HepG2 (cell line): ENCODE results near the gene ARHGAP5. TPM values are rescaled to one million over a fixed set of nuclear protein-coding genes. Genes with fewer than 3 reads are reported as not detected.

Source experiments
- ARID5B ChIP-seq: IDR thresholded peaks from 2 replicates; pipeline ENCODE4 v1.4.0; 2020; ENCODE audit warnings: mild to moderate bottlenecking, missing genetic modification reagents
- CBFB ChIP-seq: sonication (generic); formaldehyde crosslinking; IDR thresholded peaks from 2 replicates; pipeline ENCODE4 v1.4.0; 2020; ENCODE audit warnings: missing genetic modification reagents
- CBX5 ChIP-seq: sonication (generic); formaldehyde crosslinking; IDR thresholded peaks from 2 replicates; pipeline ENCODE4 v1.4.0; 2020; ENCODE audit warnings: missing genetic modification reagents, borderline replicate concordance
- HMG20A ChIP-seq: IDR thresholded peaks from 2 replicates; pipeline ENCODE4 v1.6.1; 2016; ENCODE audit warnings: borderline replicate concordance
- MBD4 ChIP-seq: IDR thresholded peaks from 2 replicates; pipeline ENCODE4 v1.6.1; 2012; ENCODE audit warnings: low read length, inconsistent platforms, borderline replicate concordance
- MTA3 ChIP-seq: sonication (generic); formaldehyde crosslinking; IDR thresholded peaks from 2 replicates; pipeline ENCODE4 v1.4.0; 2020; ENCODE audit warnings: missing genetic modification reagents
- MYPOP ChIP-seq: sonication (generic); formaldehyde crosslinking; IDR thresholded peaks from 2 replicates; pipeline ENCODE4 v1.8.1; 2023; ENCODE audit warnings: mild to moderate bottlenecking, moderate library complexity, missing genetic modification reagents
- RFXANK ChIP-seq: IDR thresholded peaks from 2 replicates; pipeline ENCODE4 v1.6.1; 2016
- SETDB1 ChIP-seq: sonication (generic); formaldehyde crosslinking; IDR thresholded peaks from 2 replicates; pipeline ENCODE4 v1.5.1; 2020; ENCODE audit warnings: missing genetic modification reagents, mild to moderate bottlenecking, borderline replicate concordance
- ZBTB40 ChIP-seq, 2 experiments: fragments of 450-650 bp in 1 of 2; sonication (generic) in 1 of 2; formaldehyde crosslinking in 1 of 2; IDR thresholded peaks; 2 replicates each; pipeline versions ENCODE4 v1.6.1 to v1.8.0; 2016 to 2022; ENCODE audit warnings: antibody characterized with exemption in 1 of 2, mild to moderate bottlenecking in 1 of 2, missing genetic modification reagents in 1 of 2
- ZNF619 ChIP-seq: sonication (generic); formaldehyde crosslinking; IDR thresholded peaks from 2 replicates; pipeline ENCODE4 v1.4.0; 2020; ENCODE audit warnings: mild to moderate bottlenecking, missing genetic modification reagents
- ZNF710 ChIP-seq: sonication (generic); formaldehyde crosslinking; IDR thresholded peaks from 2 replicates; pipeline ENCODE4 v1.5.0; 2020; ENCODE audit warnings: mild to moderate bottlenecking, missing genetic modification reagents, borderline replicate concordance
- ZNF740 ChIP-seq: sonication (generic); formaldehyde crosslinking; IDR thresholded peaks from 2 replicates; pipeline ENCODE4 v1.4.0; 2020; ENCODE audit warnings: missing genetic modification reagents
- polyA plus RNA-seq, 8 experiments: library from polyadenylated mRNA; depleted of rRNA in 3 of 8; stranded (reverse) in 7 of 8; unstranded in 1 of 8; fragments of >200 nt; fragmentation: Illumina TruSeq in 4 of 8; extraction: Trizol in 4 of 8; gene quantifications; 2 replicates each; pipeline versions ENCODE4 v1.2.1 to v1.2.3, GENCODE V29; 2011 to 2016; ENCODE audit warnings: low read depth in 4 of 8, missing spikeins in 1 of 8, mixed read lengths in 1 of 8; ENCODE audit not compliant: insufficient read depth in 1 of 8
- total RNA-seq, 5 experiments: library from RNA; depleted of rRNA; stranded (reverse); fragments of >200 nt; fragmentation: Illumina TruSeq; extraction: Trizol; gene quantifications; 2 replicates each; pipeline ENCODE4 v1.2.3, GENCODE V29; 2016; ENCODE audit warnings: low read depth in 1 of 5

ARHGAP5 gene
- total and polyA plus RNA-seq, 2 of the 13 experiments (the other 11 are each of a cell fraction or from before 2014, with no cell fraction given): 33.7 to 144 TPM

GRCh38 chr14:32203928-32204357 lies 126.8 kb downstream of the ARHGAP5 start (continued):
- TF ChIP-seq ZBTB40 (IDR thresholded peaks at IDR 0.05) (no peak), ZBTB40 (CRISPR knock-in tag; IDR thresholded peaks at IDR 0.05) (no peak; the same call in 1 of the 2 replicates), RFXANK (no peak), CBFB (CRISPR knock-in tag) (no peak), HMG20A (CRISPR knock-in tag) (no peak), CBX5 (no peak), ZNF619 (CRISPR knock-in tag) (no peak), ZNF710 (CRISPR knock-in tag) (peak; percentile 9; the same call in 1 of the 2 replicates), MTA3 (CRISPR knock-in tag) (no peak), ZNF740 (CRISPR knock-in tag) (no peak), ARID5B (CRISPR knock-in tag) (no peak), SETDB1 (0 out of 2 replicates have a peak, but pooled peaks have one; percentile 8), MYPOP (no peak), MBD4 (no peak)
